Neural crest cell (in vitro differentiated cells): ENCODE data around the gene ZNF146. TPM values are rescaled to one million over a fixed set of nuclear protein-coding genes. Genes with fewer than 3 reads are reported as not detected.
"Not testable (repeated sequence)": the region's sequence is repeated elsewhere in the genome, so short reads cannot be mapped to it uniquely, and the experiment has no call there.

Source experiments
- DNase-seq: peaks from one replicate; pipeline ENCODE4 v3.0.0; 2021; ENCODE audit warnings: low read depth, mixed read lengths, low spot score
- H3K27ac Mint-ChIP-seq: one replicate; pipeline ENCODE4 v1.8.0; 2021; ENCODE audit warnings: mild to moderate bottlenecking, mixed read lengths; ENCODE audit not compliant: unreplicated experiment
- H3K27me3 Mint-ChIP-seq: 2 replicates; pipeline ENCODE4 v1.8.0; 2021; ENCODE audit warnings: low read depth, mild to moderate bottlenecking, mixed read lengths
- H3K36me3 Mint-ChIP-seq: 2 replicates; pipeline ENCODE4 v1.8.0; 2021; ENCODE audit warnings: low read depth, mild to moderate bottlenecking, mixed read lengths
- H3K4me1 Mint-ChIP-seq: 2 replicates; pipeline ENCODE4 v1.8.0; 2021; ENCODE audit warnings: mixed read lengths
- H3K4me3 Mint-ChIP-seq: one replicate; pipeline ENCODE4 v1.8.0; 2021; ENCODE audit warnings: mild to moderate bottlenecking, mixed read lengths
- H3K9me3 Mint-ChIP-seq: 2 replicates; pipeline ENCODE4 v1.8.0; 2021; ENCODE audit warnings: mixed read lengths
- CTCF ChIP-seq: fragments of 200-600 bp; sonication (generic); conservative IDR thresholded peaks from 2 replicates; pipeline ENCODE4 v1.5.0; 2021; ENCODE audit warnings: antibody characterized with exemption, mild to moderate bottlenecking
- total RNA-seq: library from RNA; stranded (reverse); gene quantifications from 2 replicates; pipeline ENCODE4 v1.2.1, GENCODE V29; 2021

Gene ZNF146
- total RNA-seq, 1 donor from 2014 or later = 88.0 TPM

GRCh38 chr19:36221474-36221873, 6.6 kb downstream of the ZNF146 start:
- Mint-ChIP-seq H3K9me3 (no peaks in the 10 kb centered on the region), H3K36me3 (peaks cover 30% of the 10 kb centered on the region), H3K27me3 (no peaks in the 10 kb centered on the region), H3K27ac (peak overlapping the region; percentile 81), H3K4me1 (peaks cover 30% of the 10 kb centered on the region), H3K4me3 (peak overlapping the region; percentile 24)
- no peak for DNase-seq
- no peak for TF ChIP-seq CTCF

GRCh38 chr19:36222503-36222902, 7.6 kb downstream of the ZNF146 start:
- Mint-ChIP-seq H3K4me1 (peaks cover 22% of the 10 kb centered on the region), H3K4me3 (no peak overlapping the region), H3K9me3 (no peaks in the 10 kb centered on the region), H3K36me3 (peaks cover 26% of the 10 kb centered on the region), H3K27ac (no peak overlapping the region), H3K27me3 (no peaks in the 10 kb centered on the region)
- no peak for DNase-seq
- TF ChIP-seq CTCF = no peak

GRCh38 chr19:36225219-36225892, 10.4 kb downstream of the ZNF146 start:
- Mint-ChIP-seq H3K4me1 (peaks cover 12% of the 10 kb centered on the region), H3K4me3 (no peak overlapping the region), H3K36me3 (peaks cover 31% of the 10 kb centered on the region), H3K27me3 (no peaks in the 10 kb centered on the region), H3K27ac (no peak overlapping the region), H3K9me3 (no peaks in the 10 kb centered on the region)
- TF ChIP-seq CTCF = no peak
- no peak for DNase-seq

- H3K36me3 Mint-ChIP-seq = peaks cover 77% of the 10 kb centered on the region
- H3K27ac Mint-ChIP-seq, H3K4me1 Mint-ChIP-seq, H3K27me3 Mint-ChIP-seq, DNase-seq, H3K9me3 Mint-ChIP-seq, H3K4me3 Mint-ChIP-seq: not testable (repeated sequence)
Measured at GRCh38 chr19:36233626-36234025, 18.7 kb downstream of the ZNF146 start.

GRCh38 chr19:36236304-36236945, 21.5 kb downstream of the ZNF146 start:
- H3K4me1 Mint-ChIP-seq = no peaks in the 10 kb centered on the region
- no peak overlapping the region for H3K27ac Mint-ChIP-seq
- TF ChIP-seq CTCF = no peak
- H3K4me3 Mint-ChIP-seq = no peak overlapping the region
- H3K36me3 Mint-ChIP-seq = peaks cover 74% of the 10 kb centered on the region
- H3K9me3 Mint-ChIP-seq = peaks cover 4% of the 10 kb centered on the region
- no peak for DNase-seq
- no peaks in the 10 kb centered on the region for H3K27me3 Mint-ChIP-seq

GRCh38 chr19:36236946-36237310, 22.0 kb downstream of the ZNF146 start:
- Mint-ChIP-seq H3K4me3 (no peak overlapping the region), H3K4me1 (no peaks in the 10 kb centered on the region), H3K27ac (no peak overlapping the region), H3K9me3 (peaks cover 4% of the 10 kb centered on the region), H3K36me3 (peaks cover 72% of the 10 kb centered on the region), H3K27me3 (no peaks in the 10 kb centered on the region)
- TF ChIP-seq CTCF = no peak
- DNase-seq = no peak
